ACC112 (cell line): ENCODE data around the gene NTM.

ENCODE experiments used
- H2AFZ ChIP-seq: fragments of 200-600 bp; sonication (generic); one replicate; pipeline ENCODE4 v1.6.0; 2017; ENCODE audit warnings: antibody characterized with exemption, low read length; ENCODE audit not compliant: unreplicated experiment
- H3K27ac ChIP-seq: fragments of 200-600 bp; sonication (generic); 2 replicates; pipeline ENCODE4 v1.5.1; 2014; ENCODE audit warnings: low read depth, mild to moderate bottlenecking, antibody characterized with exemption, low read length, moderate library complexity
- H3K27me3 ChIP-seq: fragments of 200-600 bp; sonication (generic); 2 replicates; pipeline ENCODE4 v1.6.1; 2014; ENCODE audit warnings: mild to moderate bottlenecking, antibody characterized with exemption, low read length, moderate library complexity, mixed read lengths; ENCODE audit not compliant: insufficient read depth
- H3K36me3 ChIP-seq: fragments of 200-600 bp; sonication (generic); 2 replicates; pipeline ENCODE4 v1.6.1; 2016; ENCODE audit warnings: mild to moderate bottlenecking, antibody characterized with exemption, low read length, moderate library complexity, mixed read lengths; ENCODE audit not compliant: insufficient read depth
- H3K4me1 ChIP-seq: fragments of 200-600 bp; sonication (generic); one replicate; pipeline ENCODE4 v1.6.1; 2016; ENCODE audit warnings: low read length, mixed read lengths; ENCODE audit not compliant: insufficient read depth, unreplicated experiment, control insufficient read depth
- H3K4me3 ChIP-seq: fragments of 200-600 bp; sonication (generic); 2 replicates; pipeline ENCODE4 v1.5.1; 2014; ENCODE audit warnings: mild to moderate bottlenecking, low read depth, low read length
- H3K79me2 ChIP-seq: fragments of 200-600 bp; sonication (generic); one replicate; pipeline ENCODE4 v1.6.0; 2016; ENCODE audit warnings: low read length; ENCODE audit not compliant: control insufficient read depth, unreplicated experiment, insufficient read depth

Gene NTM

GRCh38 chr11:131664293-131664692 is 293.9 kb downstream of the NTM start:
- Histone ChIP-seq H3K79me2 (no peaks in the 10 kb centered on the region), H3K27me3 (peaks cover 30% of the 10 kb centered on the region)

GRCh38 chr11:131664816-131665215 is 294.4 kb downstream of the NTM start:
- no peaks in the 10 kb centered on the region for H3K79me2 ChIP-seq
- peaks cover 24% of the 10 kb centered on the region for H3K27me3 ChIP-seq
- no peaks in the 10 kb centered on the region for H3K36me3 ChIP-seq
- H3K27ac ChIP-seq = no peak overlapping the region
- H3K4me3 ChIP-seq = no peak overlapping the region
- H2AFZ ChIP-seq = no peak overlapping the region
- H3K4me1 ChIP-seq = no peaks in the 10 kb centered on the region

More at GRCh38 chr11:131664293-131664692, 293.9 kb downstream of the NTM start:
- Histone ChIP-seq H3K36me3 (no peaks in the 10 kb centered on the region), H2AFZ (no peak overlapping the region), H3K27ac (no peak overlapping the region), H3K4me3 (no peak overlapping the region), H3K4me1 (no peaks in the 10 kb centered on the region)

GRCh38 chr11:131665344-131665968 is 295.0 kb downstream of the NTM start:
- H3K27ac ChIP-seq = no peak overlapping the region

GRCh38 chr11:131666006-131666405 is 295.6 kb downstream of the NTM start:
- H3K4me3 ChIP-seq = no peak overlapping the region

More at GRCh38 chr11:131665344-131665968, 295.0 kb downstream of the NTM start:
- no peaks in the 10 kb centered on the region for H3K36me3 ChIP-seq
- H3K27me3 ChIP-seq = peaks cover 20% of the 10 kb centered on the region
- no peak overlapping the region for H2AFZ ChIP-seq
- no peaks in the 10 kb centered on the region for H3K79me2 ChIP-seq
- H3K4me3 ChIP-seq = no peak overlapping the region
- no peaks in the 10 kb centered on the region for H3K4me1 ChIP-seq

GRCh38 chr11:131666617-131667016 is 296.2 kb downstream of the NTM start:
- peaks cover 12% of the 10 kb centered on the region; the same call in 1 of the 2 replicates for H3K27me3 ChIP-seq
- no peak overlapping the region for H2AFZ ChIP-seq
- H3K4me3 ChIP-seq = no peak overlapping the region
- H3K27ac ChIP-seq = no peak overlapping the region
- H3K4me1 ChIP-seq = no peaks in the 10 kb centered on the region
- H3K79me2 ChIP-seq = no peaks in the 10 kb centered on the region
- no peaks in the 10 kb centered on the region for H3K36me3 ChIP-seq

More at GRCh38 chr11:131666006-131666405, 295.6 kb downstream of the NTM start:
- Histone ChIP-seq H2AFZ (no peak overlapping the region), H3K4me1 (no peaks in the 10 kb centered on the region), H3K79me2 (no peaks in the 10 kb centered on the region), H3K36me3 (no peaks in the 10 kb centered on the region), H3K27me3 (peaks cover 15% of the 10 kb centered on the region), H3K27ac (no peak overlapping the region)

- H3K79me2 ChIP-seq = no peaks in the 10 kb centered on the region
- no peaks in the 10 kb centered on the region for H3K36me3 ChIP-seq
- H2AFZ ChIP-seq = no peak overlapping the region
- H3K4me3 ChIP-seq = no peak overlapping the region
- no peaks in the 10 kb centered on the region for H3K4me1 ChIP-seq
- H3K27me3 ChIP-seq = 0 out of 2 replicates have a peak, but pooled peaks cover 4% of the 10 kb centered on the region
- H3K27ac ChIP-seq = no peak overlapping the region
Measured at GRCh38 chr11:131667566-131667965, 297.2 kb downstream of the NTM start.

- Histone ChIP-seq H3K27ac (no peak overlapping the region), H2AFZ (no peak overlapping the region)
Measured at GRCh38 chr11:131668500-131669400, 298.3 kb downstream of the NTM start.

GRCh38 chr11:131669401-131669780 is 299.0 kb downstream of the NTM start:
- no peaks in the 10 kb centered on the region for H3K36me3 ChIP-seq
- no peak overlapping the region for H2AFZ ChIP-seq
- peaks cover 6% of the 10 kb centered on the region; the same call in 1 of the 2 replicates for H3K27me3 ChIP-seq
- H3K4me1 ChIP-seq = no peaks in the 10 kb centered on the region
- no peaks in the 10 kb centered on the region for H3K79me2 ChIP-seq
- H3K4me3 ChIP-seq = no peak overlapping the region
- no peak overlapping the region for H3K27ac ChIP-seq

More at GRCh38 chr11:131668500-131669400, 298.3 kb downstream of the NTM start:
- H3K4me1 ChIP-seq = no peaks in the 10 kb centered on the region
- H3K36me3 ChIP-seq = no peaks in the 10 kb centered on the region
- H3K4me3 ChIP-seq = no peak overlapping the region
- H3K27me3 ChIP-seq = 0 out of 2 replicates have a peak, but pooled peaks cover 4% of the 10 kb centered on the region
- no peaks in the 10 kb centered on the region for H3K79me2 ChIP-seq

GRCh38 chr11:131670876-131671275 is 300.5 kb downstream of the NTM start:
- no peak overlapping the region for H2AFZ ChIP-seq
- no peak overlapping the region for H3K27ac ChIP-seq

GRCh38 chr11:131671320-131671719 is 300.9 kb downstream of the NTM start:
- no peak overlapping the region for H3K4me3 ChIP-seq
- H3K4me1 ChIP-seq = no peaks in the 10 kb centered on the region
- no peak overlapping the region for H3K27ac ChIP-seq
- H2AFZ ChIP-seq = no peak overlapping the region
- H3K27me3 ChIP-seq = peaks cover 18% of the 10 kb centered on the region
- H3K36me3 ChIP-seq = no peaks in the 10 kb centered on the region
- H3K79me2 ChIP-seq = no peaks in the 10 kb centered on the region

More at GRCh38 chr11:131670876-131671275, 300.5 kb downstream of the NTM start:
- Histone ChIP-seq H3K36me3 (no peaks in the 10 kb centered on the region), H3K4me1 (no peaks in the 10 kb centered on the region), H3K4me3 (no peak overlapping the region), H3K27me3 (peaks cover 15% of the 10 kb centered on the region), H3K79me2 (no peaks in the 10 kb centered on the region)
